ENCODE measurements around the gene KLHL29. TPM values are rescaled to one million over a fixed set of nuclear protein-coding genes. Genes with fewer than 3 reads are reported as not detected.

The KLHL29 gene
- total RNA-seq, 1 donor from 2014 or later: 2.2 TPM

GRCh38 chr2:23546913-23547312 lies 161.9 kb downstream of the KLHL29 start:
- intact Hi-C loops (cut with micrococcal nuclease): no loop called here

- intact Hi-C loops (cut with micrococcal nuclease): no loop called here
These were observed 162.7 kb downstream of the KLHL29 start for GRCh38 chr2:23547725-23548124.

- intact Hi-C loops (cut with micrococcal nuclease): no loop called here
These were observed 163.3 kb downstream of the KLHL29 start for GRCh38 chr2:23548143-23548769.

DNA sequence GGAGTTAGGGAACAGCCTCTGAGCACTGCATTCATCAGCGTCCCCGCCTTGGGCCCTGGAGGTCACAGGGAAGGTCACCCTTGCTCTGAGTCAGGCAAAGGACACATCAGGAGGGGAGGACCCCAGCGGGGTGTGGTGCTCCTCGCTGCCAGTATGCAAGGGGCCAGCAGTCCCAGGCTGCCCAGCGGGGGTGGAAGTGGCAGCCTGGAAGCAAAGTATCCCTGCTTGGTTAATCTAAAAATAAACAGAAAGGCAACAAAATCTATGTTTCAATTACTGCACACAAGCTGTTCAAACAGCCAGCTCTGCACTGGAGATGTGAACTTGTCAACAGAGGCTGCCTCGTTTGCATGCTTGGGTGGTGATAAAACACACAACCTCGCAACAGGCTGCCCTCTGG lies 164.1 kb downstream of the KLHL29 start:
- intact Hi-C loops (cut with micrococcal nuclease): no loop called here

DNA sequence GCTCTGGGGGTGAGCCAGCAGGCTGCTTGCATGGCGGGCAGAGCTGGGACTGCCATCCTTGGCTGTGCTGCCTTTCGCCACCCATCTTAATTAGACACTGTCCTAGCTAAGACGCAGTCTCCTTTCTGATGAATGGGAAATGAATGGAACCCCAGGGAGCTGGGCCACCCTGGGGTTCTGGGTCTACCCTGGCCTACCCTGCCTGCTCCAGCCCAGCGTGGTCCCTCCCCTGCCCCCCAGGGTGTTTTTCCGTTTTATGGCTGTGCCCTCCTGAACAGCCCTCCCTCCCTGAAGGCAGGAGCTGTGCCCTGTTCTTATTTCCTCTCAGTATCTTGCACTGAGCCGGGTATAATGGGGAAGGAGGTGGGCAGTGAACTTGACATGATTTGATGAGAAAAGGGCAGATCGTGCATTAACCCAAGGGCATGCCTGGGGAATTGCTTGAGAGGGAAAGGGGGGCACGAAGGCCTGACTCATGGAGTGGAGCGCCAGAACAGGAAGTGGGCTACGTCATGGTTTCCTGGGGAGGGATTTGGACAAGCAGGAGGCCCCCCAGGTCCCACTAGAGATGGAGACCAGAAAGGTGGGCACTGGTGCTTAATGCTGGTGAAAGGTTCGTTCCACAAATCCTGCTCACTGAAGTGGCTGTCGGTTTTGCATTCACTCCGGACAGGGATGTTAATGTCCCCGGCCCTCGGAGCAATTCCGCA lies 165.0 kb downstream of the KLHL29 start:
- intact Hi-C loops (cut with micrococcal nuclease): no loop called here

- intact Hi-C loops (cut with micrococcal nuclease): no loop called here
These were observed 165.6 kb downstream of the KLHL29 start for GRCh38 chr2:23550553-23550952.

GRCh38 chr2:23551875-23552274 lies 166.9 kb downstream of the KLHL29 start:
- intact Hi-C loops (cut with micrococcal nuclease): no loop called here

- intact Hi-C loops (cut with micrococcal nuclease): no loop called here
These were observed 168.6 kb downstream of the KLHL29 start for GRCh38 chr2:23553561-23553960.

DNA sequence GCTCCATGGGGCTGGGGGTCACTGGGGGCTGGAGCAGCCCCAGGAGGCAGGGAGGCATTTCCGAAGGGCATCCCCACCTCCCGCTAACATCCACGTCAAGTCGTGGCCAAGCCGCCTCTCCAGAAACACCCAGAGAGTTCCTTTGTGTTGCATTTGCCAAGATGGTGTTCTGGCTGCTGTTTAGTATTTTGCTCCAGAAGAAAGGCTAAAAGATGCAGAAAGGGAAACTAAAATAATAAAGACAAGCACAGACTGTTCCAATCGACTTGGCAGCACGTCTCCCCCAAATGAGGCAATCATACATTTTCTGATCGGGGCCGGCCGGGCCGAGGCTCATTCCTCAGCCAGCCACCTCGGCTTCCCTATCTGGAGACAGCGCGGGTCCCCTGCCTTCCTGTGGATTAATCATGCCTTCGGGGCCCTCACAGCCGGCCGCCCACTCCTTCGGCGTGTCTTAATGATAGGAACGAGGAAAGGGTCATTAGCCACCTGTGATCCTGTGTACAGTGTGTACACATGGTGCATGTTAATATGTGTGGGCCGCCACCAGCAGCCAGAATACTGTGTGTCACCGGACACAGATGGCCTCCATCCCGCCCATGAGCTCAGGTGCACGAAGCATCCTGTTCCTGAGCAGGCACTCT lies 169.2 kb downstream of the KLHL29 start:
- intact Hi-C loops (cut with micrococcal nuclease): no loop called here

- intact Hi-C loops (cut with micrococcal nuclease): no loop called here
These were observed 171.0 kb downstream of the KLHL29 start for GRCh38 chr2:23555944-23556343.

DNA sequence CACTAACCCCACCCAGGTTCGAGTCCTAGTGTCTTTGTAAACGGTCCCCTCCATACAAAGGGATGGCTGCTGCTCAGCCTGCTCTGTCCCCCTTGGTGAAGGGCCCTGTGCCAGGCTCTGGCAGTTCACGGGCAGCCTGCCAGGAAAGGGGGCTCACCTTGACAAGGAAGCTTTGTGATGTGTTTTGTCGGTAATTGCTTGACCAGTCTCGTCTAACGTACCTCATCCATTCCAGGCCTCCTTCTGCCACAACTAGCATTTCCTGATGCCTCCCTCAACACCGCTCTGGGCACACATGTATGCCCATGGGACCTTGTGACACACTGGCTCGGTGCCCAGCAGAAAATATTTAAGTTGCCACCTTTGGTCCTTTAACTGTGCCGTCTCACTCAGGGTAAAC lies 171.9 kb downstream of the KLHL29 start:
- intact Hi-C loops (cut with micrococcal nuclease): no loop called here

DNA sequence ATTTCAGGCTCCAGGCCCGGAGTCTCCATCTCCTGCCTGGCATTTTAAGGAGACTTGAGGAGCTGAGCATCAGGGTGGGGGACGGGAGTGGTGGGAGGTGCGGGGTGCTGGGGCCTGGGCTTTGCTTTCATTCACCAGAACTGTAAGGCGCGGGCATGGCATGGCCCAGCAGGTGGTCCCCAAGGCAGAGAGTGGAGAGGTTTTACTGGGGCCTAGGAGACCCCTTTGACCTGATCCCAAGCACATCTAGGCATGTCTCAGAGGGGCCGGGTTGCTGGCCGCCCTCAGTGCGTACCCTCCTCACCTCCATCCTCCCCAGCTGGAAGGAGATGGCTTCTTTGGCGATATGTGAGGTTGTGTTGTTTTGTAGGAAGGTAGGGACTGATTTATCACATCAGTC lies 172.5 kb downstream of the KLHL29 start:
- intact Hi-C loops (cut with micrococcal nuclease): no loop called here

DNA sequence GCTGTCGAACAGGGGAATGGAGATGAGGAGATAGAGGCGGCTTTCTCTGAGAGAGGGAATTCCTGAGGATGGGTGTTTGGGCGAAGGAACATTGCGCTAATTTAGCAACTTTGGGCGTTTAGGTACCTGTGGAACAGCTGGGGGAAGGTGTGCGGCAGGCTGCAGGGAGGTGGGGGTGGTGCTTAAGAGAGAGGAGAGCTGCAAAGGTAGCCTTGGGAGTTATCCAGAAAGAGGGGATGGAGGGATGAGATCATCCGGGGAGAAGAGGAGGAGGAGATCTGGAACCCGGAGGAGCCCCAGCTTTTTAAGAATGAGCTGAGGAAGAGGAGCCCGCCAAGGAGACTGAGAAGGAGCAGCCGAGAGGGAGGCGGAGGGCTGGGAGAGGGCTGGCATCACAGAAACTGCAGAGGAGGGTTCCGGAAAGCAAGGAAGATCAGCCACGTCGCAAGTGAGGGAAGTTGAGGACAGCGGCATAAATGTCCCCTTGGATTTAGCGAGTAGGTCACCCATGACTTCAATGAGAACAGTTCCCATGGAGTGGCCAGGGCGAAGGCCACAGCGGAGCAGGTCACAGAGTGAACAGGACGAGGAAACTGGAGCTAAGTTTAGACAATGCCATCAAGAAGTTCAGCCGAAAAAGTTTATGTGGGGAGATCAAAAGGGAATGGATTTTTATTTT lies 174.7 kb downstream of the KLHL29 start:
- intact Hi-C loops (cut with micrococcal nuclease): no loop called here

DNA sequence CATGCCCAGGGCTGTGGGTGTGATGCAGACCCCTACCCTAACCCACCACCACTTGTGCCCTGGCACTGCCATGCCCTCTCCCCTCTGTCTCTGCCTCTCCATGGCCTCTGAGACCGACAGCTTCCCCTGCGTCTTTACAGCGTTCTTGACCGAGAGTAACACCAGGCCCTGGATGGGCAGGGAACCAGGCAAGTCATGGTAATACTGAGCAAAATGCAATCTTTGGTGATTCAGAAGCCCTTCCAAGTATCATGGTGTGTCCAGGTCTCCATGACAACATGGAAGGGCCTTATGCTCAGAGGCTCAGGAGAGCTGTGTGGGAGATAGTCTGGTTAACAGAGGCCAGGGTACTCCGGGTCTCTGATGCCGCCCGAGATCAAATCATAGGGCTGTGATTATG lies 176.1 kb downstream of the KLHL29 start:
- intact Hi-C loops (cut with micrococcal nuclease): no loop called here

DNA sequence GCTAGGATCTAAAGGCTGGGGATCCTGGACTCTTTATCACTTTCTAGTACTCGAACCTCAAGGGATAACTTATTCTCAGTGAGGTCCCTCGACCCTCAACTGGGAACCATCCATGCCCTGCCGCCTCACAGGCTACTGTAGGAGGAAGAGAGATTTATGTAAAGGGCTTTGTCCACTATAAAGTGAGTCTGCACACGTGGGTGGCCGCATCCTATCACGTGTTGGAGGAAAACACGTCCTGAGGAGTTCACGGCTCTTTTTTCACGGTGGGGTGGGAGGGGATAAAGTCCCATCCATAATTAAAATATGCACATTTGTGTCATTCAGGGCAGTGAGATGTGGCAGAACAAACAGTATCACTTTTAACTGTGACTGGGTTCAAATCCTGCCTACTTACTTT lies 176.6 kb downstream of the KLHL29 start:
- intact Hi-C loops (cut with micrococcal nuclease): no loop called here

GRCh38 chr2:23562143-23562542 lies 177.2 kb downstream of the KLHL29 start:
- intact Hi-C loops (cut with micrococcal nuclease): no loop called here

- intact Hi-C loops (cut with micrococcal nuclease): no loop called here
These were observed 178.2 kb downstream of the KLHL29 start for GRCh38 chr2:23563151-23563550.

GRCh38 chr2:23563673-23564614 lies 179.0 kb downstream of the KLHL29 start:
- intact Hi-C loops (cut with micrococcal nuclease): no loop called here

DNA sequence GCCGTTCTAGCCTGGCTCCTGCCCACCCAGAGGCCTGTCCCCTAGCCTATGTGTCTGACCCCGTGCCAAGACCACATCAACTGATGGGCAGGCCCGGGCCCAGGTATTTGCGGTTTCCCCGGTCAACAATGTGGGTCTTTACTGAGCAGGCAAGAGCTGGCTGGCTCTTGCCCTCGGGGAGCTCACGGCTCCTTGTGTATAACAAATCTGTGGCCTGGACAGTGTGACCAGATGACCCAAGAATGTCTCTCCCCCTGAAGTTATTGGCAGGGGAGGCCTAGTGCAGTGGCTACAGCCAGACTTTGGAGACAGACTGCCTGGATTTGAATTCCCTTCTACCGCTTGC lies 179.6 kb downstream of the KLHL29 start:
- intact Hi-C loops (cut with micrococcal nuclease): no loop called here

DNA sequence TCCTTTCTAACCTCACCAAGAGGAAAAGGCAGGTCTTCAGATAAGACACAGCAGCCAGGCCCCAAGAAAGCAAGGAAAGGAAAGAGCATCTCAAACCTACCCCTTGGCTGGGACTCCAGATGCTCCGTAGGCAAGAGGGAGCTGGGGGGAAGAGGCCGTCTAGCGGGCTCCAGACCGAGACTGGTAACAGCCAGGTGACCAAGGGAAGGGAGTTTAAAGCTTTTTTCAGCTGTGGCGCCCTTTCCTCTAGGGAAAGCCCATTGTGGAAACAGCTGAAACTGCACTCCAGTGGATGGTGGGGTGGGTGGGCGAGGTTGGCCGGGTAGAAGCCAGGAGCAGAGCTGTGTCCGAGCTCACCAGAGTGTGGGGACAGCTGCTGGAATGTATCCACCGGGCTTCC lies 180.4 kb downstream of the KLHL29 start:
- intact Hi-C loops (cut with micrococcal nuclease): loop anchor here (5.0 kb wide), 1 partner anchor 368 kb away; no protein-coding TSS in a partner anchor

GRCh38 chr2:23565814-23566213 lies 180.8 kb downstream of the KLHL29 start:
- intact Hi-C loops (cut with micrococcal nuclease): loop anchor here (2.0 to 5.0 kb wide), 2 partner anchors 161 to 369 kb away; no protein-coding TSS in a partner anchor

Data from T-helper 2 cell treated with Interferon-gamma antibody and Interleukin-4, amounts not matched to agents 100 ng/mL and 5 ng/mL, for 36 hours (primary cell).